ENCODE results near the gene ELN. TPM values are rescaled to one million over a fixed set of nuclear protein-coding genes. Genes with fewer than 3 reads are reported as not detected.

The ELN gene
- total RNA-seq, 1 experiment from 2014 or later: 0.37 TPM

DNA sequence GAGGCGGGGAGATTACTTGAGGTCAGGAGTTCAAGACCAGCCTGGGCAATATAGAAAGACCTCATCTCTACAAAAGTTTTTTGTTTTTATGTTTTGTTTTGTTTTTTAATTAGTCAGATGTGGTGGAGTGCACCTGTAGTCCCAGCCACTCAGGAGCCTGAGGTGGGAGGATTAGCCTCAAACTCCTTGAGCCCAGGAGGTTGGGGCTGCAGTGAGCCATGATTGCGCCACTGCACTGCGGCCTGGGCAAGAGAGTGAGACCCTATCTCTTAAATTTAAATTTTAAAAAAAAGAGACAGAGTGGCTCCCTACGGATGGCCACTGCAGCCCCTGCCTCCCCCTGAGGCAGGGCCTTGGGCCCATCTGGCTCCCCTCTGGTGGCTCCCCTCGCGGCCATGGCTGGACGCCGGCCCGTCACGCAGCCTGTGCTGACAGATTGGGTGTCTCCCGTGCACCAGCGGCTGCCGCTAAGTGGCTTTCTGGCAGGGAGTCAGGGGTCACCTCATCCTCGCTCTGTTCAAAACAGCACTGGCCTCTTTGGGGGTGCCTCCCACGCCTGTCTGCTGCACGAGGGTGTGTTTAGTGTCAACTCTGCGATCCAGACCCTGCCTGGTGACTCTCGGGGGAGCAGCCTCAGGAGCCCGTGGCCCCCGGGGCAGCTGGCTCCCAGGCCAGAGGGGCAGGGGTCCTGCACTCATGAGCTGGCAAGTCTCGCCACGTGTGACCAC lies 44.4 kb upstream of the ELN start:
- Histone ChIP-seq H3K79me2 (ENCODE audit: insufficient read depth, low read length) (no peaks in the 10 kb centered on the region), H3T11ph (ENCODE audit: low read length) (no peak overlapping the region), H3K27me3 (ENCODE audit: insufficient read depth, low read length) (no peaks in the 10 kb centered on the region), H3K56ac (ENCODE audit: insufficient read length, low read depth, low read length) (no peak overlapping the region), H3K23ac (ENCODE audit: insufficient read length, low read depth, low read length) (no peak overlapping the region), H3K23me2 (ENCODE audit: insufficient read length, low read depth, low read length, poor library complexity, severe bottlenecking) (no peaks in the 10 kb centered on the region), H2AFZ (ENCODE audit: low read length) (no peak overlapping the region), H3K9me3 (ENCODE audit: control insufficient read depth, low read depth, low read length) (no peaks in the 10 kb centered on the region), H2BK5ac (ENCODE audit: insufficient read length, low read length) (no peak overlapping the region), H3K4ac (ENCODE audit: low read depth, low read length) (no peak overlapping the region), H2BK20ac (ENCODE audit: low read depth, low read length, poor library complexity, severe bottlenecking) (no peak overlapping the region), H3K79me1 (ENCODE audit: insufficient read depth, low read depth, low read length, poor library complexity, severe bottlenecking) (no peaks in the 10 kb centered on the region), H4K91ac (ENCODE audit: insufficient read length, low read depth, low read length) (no peak overlapping the region), H4K8ac (replicated peaks; ENCODE audit: insufficient read length, low read depth, low read length) (no peak overlapping the region), H3K4me2 (ENCODE audit: insufficient read depth, insufficient read length, low read length) (no peak overlapping the region), H3K27ac (ENCODE audit: insufficient read length, low read depth, low read length) (no peak overlapping the region), H2BK12ac (ENCODE audit: insufficient read length, low read depth, low read length) (no peak overlapping the region), H3K9ac (ENCODE audit: extremely low read depth, insufficient read length, low read length) (no peak overlapping the region), H3K14ac (ENCODE audit: insufficient read depth, low read length) (no peak overlapping the region), H3K18ac (ENCODE audit: insufficient read length, low read depth, low read length) (no peak overlapping the region), H2AK5ac (ENCODE audit: insufficient read length, low read length) (no peak overlapping the region), H4K5ac (ENCODE audit: insufficient read length, low read depth, low read length) (no peak overlapping the region), H4K20me1 (ENCODE audit: control insufficient read depth, insufficient read depth, insufficient read length) (no peaks in the 10 kb centered on the region), H3K4me1 (ENCODE audit: insufficient read depth, low read length) (no peaks in the 10 kb centered on the region), H2BK15ac (ENCODE audit: low read depth, low read length) (no peak overlapping the region), H2BK120ac (ENCODE audit: low read depth, low read length, poor library complexity, severe bottlenecking) (no peak overlapping the region)
- peaks cover 0 to 3% of the 10 kb centered on the region in 2 experiments; a peak in 1 of 4 replicates for H3K4me1 Mint-ChIP-seq
- H3K4me3 Mint-ChIP-seq: no peak overlapping the region
- no peak overlapping the region for H3K27ac Mint-ChIP-seq
- TF ChIP-seq, protein P1, sequence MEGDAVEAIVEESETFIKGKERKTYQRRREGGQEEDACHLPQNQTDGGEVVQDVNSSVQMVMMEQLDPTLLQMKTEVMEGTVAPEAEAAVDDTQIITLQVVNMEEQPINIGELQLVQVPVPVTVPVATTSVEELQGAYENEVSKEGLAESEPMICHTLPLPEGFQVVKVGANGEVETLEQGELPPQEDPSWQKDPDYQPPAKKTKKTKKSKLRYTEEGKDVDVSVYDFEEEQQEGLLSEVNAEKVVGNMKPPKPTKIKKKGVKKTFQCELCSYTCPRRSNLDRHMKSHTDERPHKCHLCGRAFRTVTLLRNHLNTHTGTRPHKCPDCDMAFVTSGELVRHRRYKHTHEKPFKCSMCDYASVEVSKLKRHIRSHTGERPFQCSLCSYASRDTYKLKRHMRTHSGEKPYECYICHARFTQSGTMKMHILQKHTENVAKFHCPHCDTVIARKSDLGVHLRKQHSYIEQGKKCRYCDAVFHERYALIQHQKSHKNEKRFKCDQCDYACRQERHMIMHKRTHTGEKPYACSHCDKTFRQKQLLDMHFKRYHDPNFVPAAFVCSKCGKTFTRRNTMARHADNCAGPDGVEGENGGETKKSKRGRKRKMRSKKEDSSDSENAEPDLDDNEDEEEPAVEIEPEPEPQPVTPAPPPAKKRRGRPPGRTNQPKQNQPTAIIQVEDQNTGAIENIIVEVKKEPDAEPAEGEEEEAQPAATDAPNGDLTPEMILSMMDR (conservative IDR thresholded peaks at IDR 0.05): no peak
- no peak for DNase-seq
- WGBS (ENCODE audit: extremely low coverage, insufficient read length, low lambda C conversion rate): no CpG with 5 or more reads among the region's 22 CpGs
- no peaks in the 10 kb centered on the region; a peak in 1 of 7 replicates for H3K36me3 Mint-ChIP-seq (ENCODE audit: insufficient read depth in 1 of 3, low read depth in 3 of 3)
- peaks cover 5% of the 10 kb centered on the region for H3K27me3 Mint-ChIP-seq (ENCODE audit: low read depth)
- H3K9me3 Mint-ChIP-seq: no peaks in the 10 kb centered on the region; a peak in 2 of 5 replicates
